HG03103 (cell line): ENCODE results near the gene ADGRL1.
"Not testable (repeated sequence)": the region's sequence is repeated elsewhere in the genome, so short reads cannot be mapped to it uniquely, and the experiment has no call there.

ENCODE experiments used
- ATAC-seq: cut with Tn5 transposase; IDR thresholded peaks from one replicate; pipeline ENCODE4 v1.9.1; 2021; ENCODE audit warnings: low read depth; ENCODE audit not compliant: unreplicated experiment

Gene ADGRL1

GRCh38 chr19:14221345-14221744 is 15.4 kb upstream of the ADGRL1 start:
- not testable (repeated sequence) for ATAC-seq

- ATAC-seq = no peak
Measured at GRCh38 chr19:14218620-14219330, 12.8 kb upstream of the ADGRL1 start.

DNA sequence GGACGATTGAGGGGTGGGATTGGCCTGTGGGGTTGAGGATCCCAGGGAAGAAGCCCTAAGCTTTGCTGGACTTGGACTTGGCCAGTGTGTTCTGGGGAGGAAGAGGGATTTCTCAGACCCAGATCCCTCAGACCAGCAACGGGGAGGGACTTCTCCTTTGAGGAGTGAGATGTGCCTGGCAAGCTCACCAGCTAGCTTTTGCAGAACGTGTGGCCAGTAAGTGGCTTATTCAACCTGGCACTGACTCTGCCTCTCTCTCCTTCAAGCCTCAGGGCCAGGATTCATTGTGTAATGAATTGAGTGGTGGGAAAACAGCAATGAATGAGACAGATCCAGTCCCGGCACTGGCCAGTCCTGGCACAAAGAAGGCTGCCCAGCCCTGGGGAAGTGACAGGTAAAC is 11.9 kb upstream of the ADGRL1 start:
- not testable (repeated sequence) for ATAC-seq

- no peak for ATAC-seq
Measured at GRCh38 chr19:14214580-14214979, 8.6 kb upstream of the ADGRL1 start.

- not testable (repeated sequence) for ATAC-seq
Measured at GRCh38 chr19:14210182-14210581, 4.2 kb upstream of the ADGRL1 start.

DNA sequence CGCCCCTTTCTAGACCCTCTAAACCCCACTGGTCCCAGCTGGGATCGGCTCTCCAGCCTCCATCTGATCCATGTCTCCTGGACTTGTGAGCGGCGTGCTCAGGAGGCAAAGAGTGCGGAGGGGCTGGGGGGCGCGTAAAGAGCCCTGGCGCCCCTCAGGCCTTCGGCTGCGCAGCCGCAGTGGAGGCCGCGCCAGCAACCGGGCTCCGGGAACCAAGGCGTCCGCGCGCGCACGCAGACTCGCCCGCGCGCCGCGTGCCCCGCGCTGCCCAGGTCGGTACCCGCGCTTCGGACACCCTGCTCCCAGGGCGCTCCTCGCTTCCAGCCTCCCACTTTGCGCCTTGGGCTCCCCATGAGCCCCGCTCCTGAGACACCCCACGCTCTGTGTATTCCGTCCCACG is 3.4 kb upstream of the ADGRL1 start:
- not testable (repeated sequence) for ATAC-seq

DNA sequence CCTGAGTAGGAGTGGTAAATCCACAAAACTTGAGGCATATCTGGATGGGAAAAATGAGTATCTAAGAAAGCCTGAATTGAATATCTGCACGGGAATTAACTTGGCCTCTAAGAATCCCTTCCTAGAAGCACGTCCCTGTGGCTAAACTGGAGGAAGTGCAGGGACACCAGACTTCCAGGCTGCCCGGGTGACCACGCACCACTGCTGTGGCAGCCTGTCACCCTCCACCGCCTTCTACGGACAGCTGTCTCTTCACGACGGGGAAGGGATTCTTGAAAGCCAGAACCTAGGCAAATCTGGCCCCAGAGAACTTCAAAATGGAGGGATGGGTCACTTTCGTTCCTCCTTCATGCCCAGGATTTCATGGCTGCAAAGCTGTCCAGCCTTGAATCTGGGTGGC is 2.5 kb upstream of the ADGRL1 start:
- ATAC-seq = not testable (repeated sequence)

DNA sequence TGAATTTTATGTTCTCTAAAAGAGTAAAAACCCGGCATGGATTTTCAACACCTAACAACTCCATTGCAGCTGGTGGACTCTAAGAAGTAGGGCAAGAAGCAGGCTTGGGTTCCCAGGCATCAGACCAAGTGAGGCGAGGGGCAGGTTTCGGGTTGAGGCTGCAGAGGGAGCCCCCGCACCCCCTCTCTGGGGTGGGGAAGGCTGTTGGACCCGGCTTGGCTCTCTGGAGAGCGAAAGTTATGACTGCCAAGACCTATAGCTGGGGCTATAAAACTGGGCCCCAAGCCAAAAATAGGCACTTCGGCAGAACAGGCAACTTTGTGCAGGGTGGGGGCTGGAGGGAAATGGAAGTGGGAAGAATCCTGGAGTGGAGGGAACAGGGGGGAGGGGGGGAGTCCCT is 1.8 kb upstream of the ADGRL1 start:
- not testable (repeated sequence) for ATAC-seq

GRCh38 chr19:14206737-14207726 is 1.1 kb upstream of the ADGRL1 start:
- ATAC-seq = not testable (repeated sequence)

- not testable (repeated sequence) for ATAC-seq
Measured at GRCh38 chr19:14206308-14206707, 339 bp upstream of the ADGRL1 start.

GRCh38 chr19:14204676-14205451 is 1.1 kb downstream of the ADGRL1 start:
- ATAC-seq = not testable (repeated sequence)

DNA sequence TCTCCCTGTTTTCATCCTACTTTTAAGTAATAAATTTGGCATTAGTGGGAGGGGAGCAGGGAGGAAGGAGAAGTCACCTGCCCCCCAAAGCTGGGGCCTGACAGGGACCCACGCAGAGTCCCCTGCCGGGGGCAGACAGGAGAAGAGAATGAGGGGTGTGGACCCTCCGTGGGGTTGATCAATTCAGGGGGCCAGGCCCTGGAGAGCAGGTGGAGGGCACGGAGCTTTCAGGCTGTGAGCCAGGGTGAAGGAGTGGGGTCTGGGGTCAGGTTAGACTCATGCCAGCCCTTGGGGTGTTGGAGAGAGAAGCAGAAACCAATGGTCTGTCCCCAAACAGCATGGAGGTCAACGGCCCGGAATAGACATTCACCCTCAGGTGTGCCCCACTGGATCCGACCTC is 1.8 kb downstream of the ADGRL1 start:
- not testable (repeated sequence) for ATAC-seq

DNA sequence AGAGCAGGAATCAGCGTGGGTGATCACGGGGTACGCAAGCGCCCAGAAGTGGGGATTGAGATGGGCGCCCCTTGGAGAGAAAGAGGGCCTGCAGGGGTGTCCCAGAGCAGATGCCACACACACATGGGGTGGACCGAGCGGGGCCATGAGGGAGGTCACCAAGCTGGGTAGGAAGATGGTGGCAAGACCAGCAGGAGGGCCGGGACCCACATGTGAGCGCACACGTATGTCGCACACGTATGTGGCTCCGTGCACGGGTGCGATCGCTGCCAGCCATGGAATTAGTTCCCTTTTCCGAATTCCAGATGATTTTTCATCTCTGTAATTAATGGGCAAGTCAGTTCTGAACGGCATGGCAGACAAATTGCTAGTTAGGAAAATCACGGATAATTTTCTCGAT is 2.2 kb downstream of the ADGRL1 start:
- ATAC-seq = not testable (repeated sequence)

DNA sequence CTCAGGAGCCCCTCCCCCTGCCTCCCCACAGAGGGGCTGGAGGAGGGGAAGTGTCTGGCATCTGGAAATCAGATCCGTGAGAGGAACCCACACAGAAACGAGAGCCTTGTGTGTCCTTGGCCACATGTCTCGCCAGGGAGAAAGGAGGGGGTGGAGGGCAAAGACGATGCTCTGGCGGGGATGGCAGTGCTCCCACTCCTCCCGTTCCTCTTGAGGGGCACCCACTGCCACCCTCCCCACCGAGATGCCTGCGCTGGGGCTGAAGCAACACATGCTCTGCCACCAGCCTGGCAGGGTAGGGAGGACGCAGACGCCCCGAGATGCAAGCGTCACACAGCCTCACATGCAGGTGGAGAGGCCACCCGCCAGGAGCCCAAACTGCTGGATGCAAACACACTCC is 2.8 kb downstream of the ADGRL1 start:
- ATAC-seq = no peak

DNA sequence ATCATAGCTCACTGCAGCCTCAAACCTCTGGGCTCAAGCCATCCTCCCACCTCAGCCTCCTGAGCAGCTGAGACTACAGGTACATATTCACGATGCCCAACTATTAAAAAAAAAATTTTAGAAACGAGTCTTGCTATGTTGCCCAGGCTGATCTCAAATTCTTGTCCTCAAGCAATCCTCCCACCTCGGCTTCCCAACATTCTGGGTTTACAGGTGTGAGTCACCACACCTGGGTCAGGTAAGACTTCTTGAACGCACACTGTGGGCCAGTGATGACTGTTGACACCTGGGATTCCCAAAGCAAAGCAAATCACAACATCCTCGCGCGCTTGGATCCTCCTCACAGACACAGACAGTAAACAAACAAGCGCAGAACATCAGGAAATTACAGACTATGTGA is 4.5 kb downstream of the ADGRL1 start:
- ATAC-seq = not testable (repeated sequence)

GRCh38 chr19:14200147-14200841 is 5.7 kb downstream of the ADGRL1 start:
- not testable (repeated sequence) for ATAC-seq

DNA sequence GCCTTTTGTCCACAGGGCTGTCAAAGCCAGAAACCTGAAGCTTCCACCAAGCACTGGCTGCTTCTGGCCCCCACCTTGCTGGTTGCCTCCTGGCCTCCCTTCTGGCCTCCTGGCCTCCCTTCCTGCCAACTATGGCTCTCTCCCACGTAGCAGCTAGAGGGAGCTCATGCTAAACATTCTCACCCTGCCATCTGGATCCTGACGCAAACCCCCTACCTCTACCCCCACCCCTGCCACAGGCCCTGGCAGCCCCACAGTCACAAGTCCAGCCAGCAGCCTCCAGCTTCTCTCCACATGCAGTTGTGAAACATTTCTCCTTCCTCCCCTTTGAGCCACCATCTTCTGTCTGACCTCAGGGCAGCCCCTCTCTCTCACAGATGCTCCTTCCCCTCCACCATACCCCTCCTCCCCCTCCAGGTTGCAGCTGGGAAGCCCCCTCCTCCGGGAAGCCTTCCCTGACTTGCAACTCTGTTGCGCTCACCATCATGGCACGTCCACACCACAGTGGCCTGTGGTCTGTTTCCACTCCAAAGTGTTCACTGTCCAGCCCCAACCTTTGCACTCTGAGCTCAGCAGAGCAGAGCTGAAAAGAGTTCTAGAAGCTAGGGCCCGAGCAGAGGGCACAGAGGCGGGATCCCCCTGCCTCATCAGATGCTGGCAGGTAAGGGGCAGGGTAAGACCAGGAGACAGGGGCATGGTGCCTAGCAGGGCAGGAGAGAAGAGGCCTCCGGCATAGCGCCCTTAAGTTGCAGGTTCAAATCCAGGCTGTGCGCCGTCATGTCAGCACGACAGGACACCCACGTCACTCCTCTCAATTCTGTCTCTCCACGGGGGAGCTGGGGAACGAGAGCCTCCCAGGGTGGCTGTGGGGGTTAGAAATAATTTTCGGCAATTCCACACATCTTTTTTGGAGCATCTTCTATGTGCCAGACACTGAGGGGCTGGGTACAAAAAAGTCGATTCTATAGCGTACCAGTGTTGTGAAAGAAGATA is 7.3 kb downstream of the ADGRL1 start:
- ATAC-seq = no peak

GRCh38 chr19:14197882-14198281 is 8.1 kb downstream of the ADGRL1 start:
- ATAC-seq = no peak

DNA sequence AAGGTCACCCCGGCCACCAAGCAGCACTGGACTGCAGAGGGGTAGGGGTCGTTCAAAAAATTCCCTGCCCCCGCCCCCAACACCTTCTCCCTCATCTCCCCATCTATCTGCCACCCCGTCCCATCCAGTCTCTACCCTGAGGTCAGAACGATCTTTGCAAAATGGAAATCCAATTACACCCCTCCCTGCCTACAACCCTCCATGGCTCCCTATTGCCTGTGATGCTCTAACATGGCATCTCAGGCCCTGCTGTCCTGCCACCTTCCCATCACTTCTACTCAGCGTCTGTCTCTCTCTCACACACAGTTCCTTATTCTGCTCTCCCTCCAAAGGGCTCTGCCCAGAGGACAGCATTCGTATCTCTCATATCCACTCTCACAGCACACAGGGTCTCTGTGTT is 8.7 kb downstream of the ADGRL1 start:
- ATAC-seq = not testable (repeated sequence)
